H1 (cell line): ENCODE data around the gene CEBPG. TPM values are rescaled to one million over a fixed set of nuclear protein-coding genes. Genes with fewer than 3 reads are reported as not detected.
A peak's percentile ranks its signal among the peaks of the same experiment; 100 is the strongest.

Experiments used
- ATF3 ChIP-seq: IDR thresholded peaks from 2 replicates; pipeline ENCODE4 v1.6.1; 2011; ENCODE audit warnings: low read depth, mild to moderate bottlenecking, low read length; ENCODE audit not compliant: insufficient read depth
- CBX8 ChIP-seq: fragments of 300-800, 300-1000 bp; sonication (generic); IDR thresholded peaks from 2 replicates; pipeline ENCODE4 v1.7.1; 2016; ENCODE audit warnings: low read depth, low read length, borderline replicate concordance
- CEBPB ChIP-seq: IDR thresholded peaks from 2 replicates; pipeline ENCODE4 v1.6.1; 2012; ENCODE audit warnings: low read depth, low read length
- CHD7 ChIP-seq: fragments of 300-600 bp; sonication (generic); IDR thresholded peaks from 2 replicates; pipeline ENCODE4 v1.7.1; 2012; ENCODE audit warnings: low read length, moderate library complexity, mild to moderate bottlenecking, inconsistent platforms; ENCODE audit not compliant: insufficient replicate concordance
- GTF2F1 ChIP-seq: IDR thresholded peaks from 2 replicates; pipeline ENCODE4 v1.6.1; 2012; ENCODE audit warnings: low read depth, low read length, improper control_type of control experiment, borderline replicate concordance
- NANOG ChIP-seq: IDR thresholded peaks from 2 replicates; pipeline ENCODE4 v1.6.1; 2011; ENCODE audit warnings: low read length, low read depth, mild to moderate bottlenecking, inconsistent platforms; ENCODE audit not compliant: insufficient read depth, poor library complexity, severe bottlenecking
- RBBP5 ChIP-seq: IDR thresholded peaks from 2 replicates; pipeline ENCODE4 v1.7.1; 2012; ENCODE audit warnings: low read depth, mild to moderate bottlenecking, inconsistent platforms, low read length, moderate library complexity, borderline replicate concordance
- SAP30 ChIP-seq: fragments of 300-600 bp; sonication (generic); IDR thresholded peaks from 2 replicates; pipeline ENCODE4 v1.7.1; 2012; ENCODE audit warnings: low read length, moderate library complexity, mild to moderate bottlenecking, inconsistent platforms; ENCODE audit not compliant: insufficient read depth, insufficient replicate concordance
- SP4 ChIP-seq: IDR thresholded peaks from 2 replicates; pipeline ENCODE4 v1.6.1; 2012; ENCODE audit warnings: low read length, inconsistent platforms
- polyA plus RNA-seq, 7 experiments: library from polyadenylated mRNA; depleted of rRNA in 3 of 7; stranded (reverse) in 5 of 7; unstranded in 2 of 7; fragments of >200 nt in 5 of 7; fragments of 200-250 nt in 2 of 7; gene quantifications; 1 replicate in 5 of 7; 2 replicates in 1 of 7; 4 replicates in 1 of 7; pipeline versions ENCODE4 v1.2.1 to v1.2.3, GENCODE V29; 2011 to 2013; ENCODE audit warnings: missing spikeins in 2 of 7, mixed read lengths in 2 of 7
- total RNA-seq: library from RNA; stranded (reverse); fragmentation: NEBNext Ultra II Directional; extraction: Animal tissue kit (Norgen Biotek cat#: 25700); gene quantifications from 2 replicates; pipeline ENCODE4 v1.2.1, GENCODE V29; 2021

CEBPG gene
- total and polyA plus RNA-seq, 2 of the 8 experiments (the other 6 are each of a cell fraction or from before 2014, with no cell fraction given), result 12.3 to 35.4 TPM

- TF ChIP-seq NANOG, result no peak
- TF ChIP-seq SP4, result no peak
- TF ChIP-seq ATF3, result no peak
- no peak for TF ChIP-seq CBX8
- TF ChIP-seq RBBP5, result peak; percentile 75
- TF ChIP-seq GTF2F1, result no peak
- no peak for TF ChIP-seq CHD7
- peak; percentile 61; the same call in 1 of the 2 replicates for TF ChIP-seq CEBPB
- TF ChIP-seq SAP30, result no peak
Measured at GRCh38 chr19:33373453-33374235, at the start of gene CEBPG (continued).
